ENCODE data around the gene MUC12.
"Not testable (repeated sequence)": the region's sequence is repeated elsewhere in the genome, so short reads cannot be mapped to it uniquely, and the experiment has no call there.

MUC12 gene

GRCh38 chr7:101060992-101061391 is 91.6 kb downstream of the MUC12 start:
- no peak for DNase-seq (ENCODE audit: low read depth)

DNA sequence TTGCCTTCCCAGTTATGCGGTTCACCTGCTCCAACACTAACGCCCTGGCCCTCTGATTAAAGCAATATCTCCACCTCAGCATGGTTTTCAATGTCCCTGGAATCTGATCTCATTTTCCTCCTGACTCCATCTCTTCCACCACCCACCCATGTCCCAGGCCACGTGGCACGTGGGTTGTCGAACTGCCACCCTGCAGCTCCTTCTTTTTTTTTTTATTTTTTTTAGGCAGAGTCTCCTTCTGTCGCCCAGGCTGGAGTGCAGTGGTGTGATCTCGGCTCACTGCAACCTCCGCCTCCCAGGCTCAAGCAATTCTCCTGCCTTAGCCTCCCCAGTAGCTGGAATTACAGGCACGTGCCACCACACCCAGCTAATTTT is 94.8 kb downstream of the MUC12 start:
- DNase-seq (ENCODE audit: low read depth): not testable (repeated sequence)

DNA sequence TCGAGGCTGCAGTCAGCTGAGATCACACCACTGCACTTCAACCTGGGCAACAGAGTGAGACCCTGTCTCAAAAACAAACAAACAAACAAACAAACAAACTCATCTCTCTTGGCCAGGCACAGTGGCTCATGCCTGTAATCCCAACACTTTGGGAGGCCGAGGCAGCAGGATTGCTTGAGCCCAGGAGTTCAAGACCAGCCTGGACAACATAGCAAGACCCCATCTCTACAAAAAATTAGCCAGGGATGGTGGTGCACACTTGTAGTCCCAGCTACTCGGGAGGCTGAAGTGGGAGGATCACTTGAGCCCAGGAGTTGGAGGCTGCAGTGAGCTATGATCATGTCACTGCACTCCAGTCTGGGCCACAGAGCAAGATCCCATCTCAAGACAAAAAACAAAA is 95.8 kb downstream of the MUC12 start:
- DNase-seq (ENCODE audit: low read depth): not testable (repeated sequence)

DNA sequence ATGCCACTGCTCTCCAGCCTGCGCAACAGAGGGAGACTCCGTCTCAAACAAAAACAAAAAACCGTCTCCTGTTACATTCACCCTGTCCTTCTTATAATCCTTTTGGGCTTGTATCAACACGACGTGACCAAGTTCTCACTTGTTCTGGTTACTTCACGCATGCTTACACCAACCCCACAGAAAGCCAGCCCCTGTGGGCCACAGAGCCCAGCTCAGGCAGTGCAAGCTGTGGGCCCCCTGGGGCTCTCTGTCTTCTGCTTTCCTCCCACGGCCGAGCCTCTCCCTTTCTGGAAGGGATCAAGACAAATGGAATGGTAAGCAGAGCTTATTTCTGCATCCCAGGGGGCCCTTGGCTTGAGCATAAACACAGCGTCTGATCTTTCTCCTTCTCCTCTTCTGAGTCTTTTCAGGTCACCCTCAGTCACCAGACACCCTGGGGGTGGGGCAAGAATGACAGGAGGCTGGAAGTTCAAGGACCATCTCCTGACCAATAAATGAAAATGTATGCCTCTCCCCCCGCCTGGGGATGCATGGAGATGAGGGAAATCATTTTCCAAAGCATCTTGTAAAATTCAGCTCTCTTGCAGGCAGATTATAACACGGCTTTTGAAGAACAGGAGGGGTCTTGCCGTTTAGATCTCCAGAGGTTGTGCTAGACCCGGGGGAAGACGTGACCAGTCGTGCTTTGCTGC is 96.9 kb downstream of the MUC12 start:
- no peak for DNase-seq (ENCODE audit: low read depth)

DNA sequence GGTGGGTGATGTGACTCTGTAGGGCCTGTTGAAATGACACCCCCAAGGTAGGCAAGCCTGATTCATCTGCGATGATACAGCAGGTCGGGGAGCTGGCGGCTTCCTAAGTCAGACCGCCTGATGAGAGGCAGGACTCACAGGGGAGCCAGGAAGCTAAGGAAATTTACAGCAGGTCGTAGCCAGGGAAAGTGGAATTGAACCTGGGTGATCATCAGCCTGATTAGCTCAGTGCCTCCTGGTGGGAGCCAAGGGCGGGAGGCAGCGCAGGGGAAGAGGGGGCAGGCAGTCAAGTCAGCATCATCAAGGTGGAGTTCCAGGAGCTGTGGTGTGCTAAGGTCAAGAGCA is 97.4 kb downstream of the MUC12 start:
- no peak for DNase-seq (ENCODE audit: low read depth)

GRCh38 chr7:101068401-101068800 is 99.0 kb downstream of the MUC12 start:
- no peak for DNase-seq (ENCODE audit: low read depth)
